Thoracic aorta (tissue), 2 donors: ENCODE results near the gene BEND6. TPM values are rescaled to one million over a fixed set of nuclear protein-coding genes. Genes with fewer than 3 reads are reported as not detected.

Source experiments
- ATAC-seq: fragments of 150-250 bp; one replicate; pipeline ENCODE4 v1.8.0; 2017; ENCODE audit warnings: low read depth; ENCODE audit not compliant: insufficient number of reproducible peaks, low FRiP score
- DNase-seq: peaks from one replicate; pipeline ENCODE4 v3.0.0-alpha.2; 2020; ENCODE audit warnings: low spot score
- H3K27ac ChIP-seq, 2 donors: fragments of 200-600 bp; sonication (generic); 1 replicate in 1 of 2; 2 replicates in 1 of 2; pipeline ENCODE4 v1.5.1; 2016; ENCODE audit warnings: mild to moderate bottlenecking in 2 of 2, moderate library complexity in 2 of 2
- H3K27me3 ChIP-seq: fragments of 200-600 bp; sonication (generic); replicated peaks from 2 replicates; pipeline ENCODE4 v1.6.0; 2016; ENCODE audit warnings: mild to moderate bottlenecking; ENCODE audit not compliant: insufficient read depth
- H3K36me3 ChIP-seq: fragments of 200-600 bp; sonication (generic); one replicate; pipeline ENCODE4 v1.5.1; 2016
- H3K4me1 ChIP-seq, 2 donors: fragments of 200-600 bp; sonication (generic); 1 replicate in 1 of 2; 2 replicates in 1 of 2; pipeline versions ENCODE4 v1.5.1 to v1.6.0; 2016; ENCODE audit warnings: low read depth in 2 of 2, mild to moderate bottlenecking in 1 of 2; ENCODE audit not compliant: control insufficient read depth in 1 of 2
- H3K4me3 ChIP-seq: fragments of 200-600 bp; sonication (generic); 2 replicates; pipeline ENCODE4 v1.5.1; 2016; ENCODE audit warnings: mild to moderate bottlenecking
- H3K9me3 ChIP-seq: fragments of 200-600 bp; sonication (generic); 2 replicates; pipeline ENCODE4 v1.5.1; 2016
- total RNA-seq, 2 donors: library from RNA; depleted of rRNA; stranded (reverse); fragments of >200 nt; gene quantifications; one replicate each; pipeline versions ENCODE4 v1.1.0 to v1.2.3, GENCODE V29; 2016
- TF ChIP-seq, protein P1 (sequence below): fragments of 200-600 bp; sonication (generic); IDR thresholded peaks from one replicate; pipeline ENCODE4 v1.5.1; 2019; ENCODE audit warnings: antibody characterized with exemption

BEND6 gene
- total RNA-seq, 2 donors from 2014 or later: 0.21 to 0.27 TPM

DNA sequence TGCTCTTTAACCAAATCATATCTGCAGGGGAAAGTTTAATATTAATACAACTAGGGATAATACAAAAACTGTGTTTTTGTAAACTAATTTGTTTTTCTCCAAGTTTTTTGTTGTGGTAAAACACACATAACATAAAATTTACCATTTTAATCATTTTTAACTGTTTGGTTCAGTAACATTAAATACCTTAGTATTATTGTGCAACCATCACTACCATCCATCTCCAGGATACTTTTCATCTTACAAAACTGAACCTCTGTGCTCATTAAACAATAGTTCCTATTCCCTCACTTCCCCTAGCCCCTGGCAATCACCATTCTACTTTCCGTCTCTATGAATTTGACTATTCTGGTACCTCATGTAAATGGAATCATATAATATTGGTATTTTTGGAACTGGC is 15.9 kb downstream of the BEND6 start:
- TF ChIP-seq, protein P1, sequence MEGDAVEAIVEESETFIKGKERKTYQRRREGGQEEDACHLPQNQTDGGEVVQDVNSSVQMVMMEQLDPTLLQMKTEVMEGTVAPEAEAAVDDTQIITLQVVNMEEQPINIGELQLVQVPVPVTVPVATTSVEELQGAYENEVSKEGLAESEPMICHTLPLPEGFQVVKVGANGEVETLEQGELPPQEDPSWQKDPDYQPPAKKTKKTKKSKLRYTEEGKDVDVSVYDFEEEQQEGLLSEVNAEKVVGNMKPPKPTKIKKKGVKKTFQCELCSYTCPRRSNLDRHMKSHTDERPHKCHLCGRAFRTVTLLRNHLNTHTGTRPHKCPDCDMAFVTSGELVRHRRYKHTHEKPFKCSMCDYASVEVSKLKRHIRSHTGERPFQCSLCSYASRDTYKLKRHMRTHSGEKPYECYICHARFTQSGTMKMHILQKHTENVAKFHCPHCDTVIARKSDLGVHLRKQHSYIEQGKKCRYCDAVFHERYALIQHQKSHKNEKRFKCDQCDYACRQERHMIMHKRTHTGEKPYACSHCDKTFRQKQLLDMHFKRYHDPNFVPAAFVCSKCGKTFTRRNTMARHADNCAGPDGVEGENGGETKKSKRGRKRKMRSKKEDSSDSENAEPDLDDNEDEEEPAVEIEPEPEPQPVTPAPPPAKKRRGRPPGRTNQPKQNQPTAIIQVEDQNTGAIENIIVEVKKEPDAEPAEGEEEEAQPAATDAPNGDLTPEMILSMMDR: no peak
- Histone ChIP-seq H3K27ac (no peak overlapping the region), H3K4me1 (no peaks in the 10 kb centered on the region), H3K36me3 (no peaks in the 10 kb centered on the region), H3K4me3 (no peak overlapping the region), H3K9me3 (no peaks in the 10 kb centered on the region), H3K27me3 (no peaks in the 10 kb centered on the region)
- ATAC-seq (no peak), DNase-seq (no peak)

DNA sequence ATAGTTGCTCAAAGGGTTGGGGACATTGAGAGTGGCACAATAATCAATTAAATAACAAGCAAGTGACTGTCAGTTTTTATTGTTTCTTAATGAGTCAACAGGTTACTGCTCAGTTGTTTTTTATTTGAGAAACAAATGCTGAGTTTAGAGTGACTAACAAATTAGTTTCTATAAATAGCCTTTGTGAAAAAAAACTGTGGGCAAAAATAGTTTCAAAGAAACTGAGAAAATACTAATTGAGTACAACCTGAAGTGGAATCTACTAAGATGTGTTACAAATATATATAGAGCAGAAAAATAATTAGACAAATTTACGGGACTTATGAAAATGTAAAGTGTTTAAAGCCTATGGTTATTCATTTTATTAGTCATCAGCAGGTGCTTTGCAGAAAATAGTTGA is 22.3 kb downstream of the BEND6 start:
- Histone ChIP-seq H3K4me3 (no peak overlapping the region), H3K4me1 (no peaks in the 10 kb centered on the region), H3K27ac (no peak overlapping the region), H3K9me3 (peaks cover 5% of the 10 kb centered on the region), H3K36me3 (no peaks in the 10 kb centered on the region), H3K27me3 (no peaks in the 10 kb centered on the region)
- TF ChIP-seq, protein P1: no peak
- ATAC-seq: no peak
- DNase-seq: no peak

DNA sequence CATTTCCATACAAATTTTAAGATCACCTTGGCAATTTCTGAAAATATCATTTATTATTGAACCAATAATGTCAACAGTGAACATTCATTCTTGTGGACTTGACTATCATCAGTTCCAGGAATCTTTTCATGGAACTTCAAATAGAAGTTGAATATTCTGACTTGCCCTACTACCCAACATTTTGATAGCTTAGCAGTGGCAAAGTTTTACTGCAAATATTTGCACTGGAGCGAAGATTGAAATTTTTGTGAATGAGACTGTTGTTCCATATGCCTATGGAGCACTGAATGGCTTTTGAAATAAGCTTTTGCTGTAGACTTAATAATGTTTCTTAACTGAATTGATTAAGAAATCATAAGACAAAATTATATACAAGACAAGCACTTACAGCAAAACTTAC is 23.6 kb downstream of the BEND6 start:
- DNase-seq (no peak), ATAC-seq (no peak)
- TF ChIP-seq, protein P1: no peak
- Histone ChIP-seq H3K27me3 (no peaks in the 10 kb centered on the region), H3K36me3 (no peaks in the 10 kb centered on the region), H3K4me3 (no peak overlapping the region), H3K27ac (no peak overlapping the region), H3K4me1 (no peaks in the 10 kb centered on the region), H3K9me3 (peaks cover 5% of the 10 kb centered on the region)

DNA sequence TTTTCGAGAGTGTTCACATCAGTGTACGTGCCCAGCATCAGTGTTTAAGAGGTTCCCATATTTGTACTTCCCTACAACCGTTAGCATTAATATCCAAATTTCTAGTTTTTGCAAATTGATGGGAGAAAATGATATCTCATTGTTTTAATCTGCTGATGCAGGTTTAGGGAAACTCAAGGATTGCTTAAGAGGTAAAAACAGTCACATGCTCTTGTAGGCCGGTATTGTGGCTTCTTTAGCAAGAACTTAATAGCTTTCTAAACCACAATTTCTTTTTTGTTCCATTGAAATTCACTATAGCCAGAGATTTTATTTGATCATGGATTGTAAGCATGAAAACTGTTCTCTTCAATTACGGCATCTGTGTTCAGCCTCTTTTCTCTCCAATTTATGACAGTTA is 29.5 kb downstream of the BEND6 start:
- no peaks in the 10 kb centered on the region for H3K4me1 ChIP-seq
- H3K4me3 ChIP-seq: no peak overlapping the region
- TF ChIP-seq, protein P1: no peak
- DNase-seq: no peak
- H3K27ac ChIP-seq: no peak overlapping the region
- ATAC-seq: no peak
- no peaks in the 10 kb centered on the region for H3K27me3 ChIP-seq
- H3K9me3 ChIP-seq: no peaks in the 10 kb centered on the region
- no peaks in the 10 kb centered on the region for H3K36me3 ChIP-seq

DNA sequence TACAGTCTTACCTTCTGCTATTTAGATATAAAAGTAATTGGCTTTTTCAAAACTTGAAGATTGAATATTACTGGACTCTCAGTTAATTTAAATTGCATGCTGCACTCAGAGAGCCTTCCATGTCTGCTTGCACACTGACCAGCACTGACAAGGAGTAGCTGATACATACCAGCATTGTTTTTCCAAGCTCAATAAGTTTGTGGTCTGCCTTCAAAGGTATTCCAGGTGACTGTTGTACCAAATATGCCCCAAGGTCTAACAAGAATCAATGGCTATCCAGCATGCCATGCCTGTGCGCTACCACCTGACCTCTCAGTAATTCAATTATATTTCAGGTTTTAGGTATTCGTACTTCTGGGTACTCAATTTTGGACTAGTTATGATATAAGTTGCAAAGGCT is 30.0 kb downstream of the BEND6 start:
- no peaks in the 10 kb centered on the region for H3K27me3 ChIP-seq
- ATAC-seq (no peak), DNase-seq (no peak)

More for the DNA sequence above, 30.0 kb downstream of the BEND6 start:
- Histone ChIP-seq H3K4me3 (no peak overlapping the region), H3K36me3 (no peaks in the 10 kb centered on the region), H3K4me1 (no peaks in the 10 kb centered on the region), H3K9me3 (no peaks in the 10 kb centered on the region), H3K27ac (no peak overlapping the region)
- TF ChIP-seq, protein P1: no peak
